ENCODE results near the gene COL24A1.

The COL24A1 gene

DNA sequence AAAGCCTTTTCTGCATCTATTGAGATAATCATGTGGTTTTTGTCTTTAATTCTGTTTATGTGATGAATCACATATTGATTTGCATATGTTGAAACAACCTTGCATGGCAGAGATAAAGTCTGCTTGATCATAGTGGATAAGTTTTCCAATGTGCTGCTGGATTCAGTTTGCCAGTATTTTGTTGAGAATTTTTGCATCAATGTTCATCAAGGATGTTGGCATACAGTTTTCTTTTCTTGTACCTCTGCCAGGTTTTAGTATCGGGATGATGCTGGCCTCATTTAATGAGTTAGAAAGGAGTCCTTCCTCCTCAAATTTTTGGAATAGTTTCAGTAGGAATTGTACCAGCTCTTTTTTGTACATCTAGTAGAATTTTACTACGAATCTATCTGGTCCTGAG lies 55.0 kb downstream of the COL24A1 start:
- no peaks in the 10 kb centered on the region for H3K79me2 ChIP-seq (ENCODE audit: insufficient read depth, low read length)
- no peaks in the 10 kb centered on the region for H4K20me1 ChIP-seq (ENCODE audit: insufficient read depth, low read length)
- TF ChIP-seq EZH2 (IDR thresholded peaks at IDR 0.05; ENCODE audit: borderline replicate concordance, low read length), result no peak
- TF ChIP-seq, protein P1, sequence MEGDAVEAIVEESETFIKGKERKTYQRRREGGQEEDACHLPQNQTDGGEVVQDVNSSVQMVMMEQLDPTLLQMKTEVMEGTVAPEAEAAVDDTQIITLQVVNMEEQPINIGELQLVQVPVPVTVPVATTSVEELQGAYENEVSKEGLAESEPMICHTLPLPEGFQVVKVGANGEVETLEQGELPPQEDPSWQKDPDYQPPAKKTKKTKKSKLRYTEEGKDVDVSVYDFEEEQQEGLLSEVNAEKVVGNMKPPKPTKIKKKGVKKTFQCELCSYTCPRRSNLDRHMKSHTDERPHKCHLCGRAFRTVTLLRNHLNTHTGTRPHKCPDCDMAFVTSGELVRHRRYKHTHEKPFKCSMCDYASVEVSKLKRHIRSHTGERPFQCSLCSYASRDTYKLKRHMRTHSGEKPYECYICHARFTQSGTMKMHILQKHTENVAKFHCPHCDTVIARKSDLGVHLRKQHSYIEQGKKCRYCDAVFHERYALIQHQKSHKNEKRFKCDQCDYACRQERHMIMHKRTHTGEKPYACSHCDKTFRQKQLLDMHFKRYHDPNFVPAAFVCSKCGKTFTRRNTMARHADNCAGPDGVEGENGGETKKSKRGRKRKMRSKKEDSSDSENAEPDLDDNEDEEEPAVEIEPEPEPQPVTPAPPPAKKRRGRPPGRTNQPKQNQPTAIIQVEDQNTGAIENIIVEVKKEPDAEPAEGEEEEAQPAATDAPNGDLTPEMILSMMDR (IDR thresholded peaks at IDR 0.05; ENCODE audit: low read length), result no peak
- H3K27me3 ChIP-seq (ENCODE audit: insufficient read depth, low read length), result no peaks in the 10 kb centered on the region
- H3K27ac ChIP-seq (ENCODE audit: low read depth, low read length, poor library complexity, severe bottlenecking), result no peak overlapping the region
- H3K9me3 ChIP-seq (ENCODE audit: low read length), result no peaks in the 10 kb centered on the region
- no peaks in the 10 kb centered on the region for H3K9me2 ChIP-seq (ENCODE audit: low read depth, low read length)
- no peaks in the 10 kb centered on the region for H3F3A ChIP-seq (ENCODE audit: insufficient read depth, low read length)
- no peak overlapping the region for H3K4me2 ChIP-seq (ENCODE audit: low read length)
- H3K9ac ChIP-seq (ENCODE audit: low read length), result no peak overlapping the region
- H2AFZ ChIP-seq (ENCODE audit: low read length), result no peak overlapping the region
- H3K36me3 ChIP-seq (ENCODE audit: insufficient read depth, low read length), result no peaks in the 10 kb centered on the region
- H3K4me1 ChIP-seq (ENCODE audit: insufficient read depth, low read length, severe bottlenecking), result no peaks in the 10 kb centered on the region
- H3K4me3 ChIP-seq (ENCODE audit: low read depth, low read length, poor library complexity, severe bottlenecking), result no peak overlapping the region

GRCh38 chr1:86100401-86100800 lies 56.2 kb downstream of the COL24A1 start:
- H3K9me2 ChIP-seq (ENCODE audit: low read depth, low read length), result no peaks in the 10 kb centered on the region
- H3K4me1 ChIP-seq (ENCODE audit: insufficient read depth, low read length, severe bottlenecking), result no peaks in the 10 kb centered on the region
- TF ChIP-seq EZH2 (IDR thresholded peaks at IDR 0.05; ENCODE audit: borderline replicate concordance, low read length), result no peak
- TF ChIP-seq, protein P1 (IDR thresholded peaks at IDR 0.05; ENCODE audit: low read length), result no peak
- no peak overlapping the region for H3K9ac ChIP-seq (ENCODE audit: low read length)
- H3K27ac ChIP-seq (ENCODE audit: low read depth, low read length, poor library complexity, severe bottlenecking), result no peak overlapping the region
- no peaks in the 10 kb centered on the region for H3K27me3 ChIP-seq (ENCODE audit: insufficient read depth, low read length)
- no peaks in the 10 kb centered on the region for H3F3A ChIP-seq (ENCODE audit: insufficient read depth, low read length)
- no peak overlapping the region for H3K4me2 ChIP-seq (ENCODE audit: low read length)
- no peaks in the 10 kb centered on the region for H3K36me3 ChIP-seq (ENCODE audit: insufficient read depth, low read length)
- no peak overlapping the region for H2AFZ ChIP-seq (ENCODE audit: low read length)
- no peaks in the 10 kb centered on the region for H3K79me2 ChIP-seq (ENCODE audit: insufficient read depth, low read length)
- H4K20me1 ChIP-seq (ENCODE audit: insufficient read depth, low read length), result no peaks in the 10 kb centered on the region
- no peaks in the 10 kb centered on the region for H3K9me3 ChIP-seq (ENCODE audit: low read length)
- no peak overlapping the region for H3K4me3 ChIP-seq (ENCODE audit: low read depth, low read length, poor library complexity, severe bottlenecking)

DNA sequence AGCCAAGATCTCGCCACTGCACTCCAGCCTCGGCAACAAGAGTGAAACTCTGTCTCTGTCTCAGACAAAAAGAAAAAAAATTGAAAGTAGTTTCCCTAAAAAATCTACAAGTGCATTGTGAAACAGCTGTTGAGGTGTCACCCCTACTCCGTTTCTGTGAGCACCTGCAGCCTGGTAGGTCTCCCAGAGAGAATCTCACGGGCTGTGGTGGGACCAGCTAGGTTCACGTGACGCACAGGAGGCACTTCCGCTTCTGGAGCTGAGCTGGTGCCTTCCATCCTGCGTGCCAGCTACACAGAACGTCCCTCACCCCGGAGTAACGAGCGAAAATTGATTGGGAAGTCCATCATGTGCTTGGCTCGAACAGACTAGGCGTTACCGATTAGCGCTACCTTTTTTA lies 66.8 kb downstream of the COL24A1 start:
- Histone ChIP-seq H3K27me3 (ENCODE audit: insufficient read depth, low read length) (no peaks in the 10 kb centered on the region), H3K36me3 (ENCODE audit: insufficient read depth, low read length) (no peaks in the 10 kb centered on the region), H3F3A (ENCODE audit: insufficient read depth, low read length) (no peaks in the 10 kb centered on the region), H3K27ac (ENCODE audit: low read depth, low read length, poor library complexity, severe bottlenecking) (no peak overlapping the region), H4K20me1 (ENCODE audit: insufficient read depth, low read length) (no peaks in the 10 kb centered on the region), H3K4me1 (ENCODE audit: insufficient read depth, low read length, severe bottlenecking) (no peaks in the 10 kb centered on the region), H3K9me3 (ENCODE audit: low read length) (no peaks in the 10 kb centered on the region), H3K9me2 (ENCODE audit: low read depth, low read length) (no peaks in the 10 kb centered on the region), H3K4me2 (ENCODE audit: low read length) (0 out of 2 replicates have a peak overlapping the region, but pooled peaks have one; percentile 17), H3K4me3 (ENCODE audit: low read depth, low read length, poor library complexity, severe bottlenecking) (no peak overlapping the region), H3K9ac (ENCODE audit: low read length) (no peak overlapping the region), H3K79me2 (ENCODE audit: insufficient read depth, low read length) (no peaks in the 10 kb centered on the region), H2AFZ (ENCODE audit: low read length) (no peak overlapping the region)
- TF ChIP-seq EZH2 (IDR thresholded peaks at IDR 0.05; ENCODE audit: borderline replicate concordance, low read length), result no peak
- TF ChIP-seq, protein P1 (IDR thresholded peaks at IDR 0.05; ENCODE audit: low read length), result no peak

Data from OCI-LY1 (cell line).